GM23338 (cell line): ENCODE measurements around the gene CD74.

Source experiments
- CTCF ChIP-seq, 2 experiments: fragments of 200-600 bp in 1 of 2; sonication (generic) in 1 of 2; conservative IDR thresholded peaks; 2 replicates each; pipeline versions ENCODE4 v1.5.1 to v1.6.1; 2016 to 2017; ENCODE audit warnings: antibody characterized with exemption in 2 of 2, low read depth in 2 of 2, mild to moderate bottlenecking in 2 of 2, moderate library complexity in 1 of 2
- EZH2 ChIP-seq: fragments of 200-600 bp; sonication (generic); IDR thresholded peaks from one replicate; pipeline ENCODE4 v1.8.0; 2017; ENCODE audit warnings: antibody characterized with exemption, mild to moderate bottlenecking, low read depth; ENCODE audit not compliant: unreplicated experiment
- EZH2phosphoT487 ChIP-seq: fragments of 200-600 bp; sonication (generic); IDR thresholded peaks from one replicate; pipeline ENCODE4 v1.8.1; 2018; ENCODE audit warnings: antibody characterized with exemption; ENCODE audit not compliant: unreplicated experiment
- POLR2AphosphoS5 ChIP-seq: IDR thresholded peaks from 2 replicates; pipeline ENCODE4 v1.6.1; 2016; ENCODE audit warnings: antibody characterized with exemption, low read depth

GRCh38 chr5:150384701-150385100 is 28.0 kb downstream of the CD74 start:
- no peak for TF ChIP-seq CTCF (conservative IDR thresholded peaks at IDR 0.05; ENCODE audit: low read depth in 2 of 2)
- TF ChIP-seq POLR2AphosphoS5 = no peak
- no peak for TF ChIP-seq EZH2
- TF ChIP-seq EZH2phosphoT487 = no peak
